ENCODE measurements around the gene CYP4F8.
A peak's percentile ranks its signal among the peaks of the same experiment; 100 is the strongest.

Gene CYP4F8, protein sequence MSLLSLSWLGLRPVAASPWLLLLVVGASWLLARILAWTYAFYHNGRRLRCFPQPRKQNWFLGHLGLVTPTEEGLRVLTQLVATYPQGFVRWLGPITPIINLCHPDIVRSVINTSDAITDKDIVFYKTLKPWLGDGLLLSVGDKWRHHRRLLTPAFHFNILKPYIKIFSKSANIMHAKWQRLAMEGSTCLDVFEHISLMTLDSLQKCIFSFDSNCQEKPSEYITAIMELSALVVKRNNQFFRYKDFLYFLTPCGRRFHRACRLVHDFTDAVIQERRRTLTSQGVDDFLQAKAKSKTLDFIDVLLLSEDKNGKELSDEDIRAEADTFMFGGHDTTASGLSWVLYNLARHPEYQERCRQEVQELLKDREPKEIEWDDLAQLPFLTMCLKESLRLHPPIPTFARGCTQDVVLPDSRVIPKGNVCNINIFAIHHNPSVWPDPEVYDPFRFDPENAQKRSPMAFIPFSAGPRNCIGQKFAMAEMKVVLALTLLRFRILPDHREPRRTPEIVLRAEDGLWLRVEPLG

DNA sequence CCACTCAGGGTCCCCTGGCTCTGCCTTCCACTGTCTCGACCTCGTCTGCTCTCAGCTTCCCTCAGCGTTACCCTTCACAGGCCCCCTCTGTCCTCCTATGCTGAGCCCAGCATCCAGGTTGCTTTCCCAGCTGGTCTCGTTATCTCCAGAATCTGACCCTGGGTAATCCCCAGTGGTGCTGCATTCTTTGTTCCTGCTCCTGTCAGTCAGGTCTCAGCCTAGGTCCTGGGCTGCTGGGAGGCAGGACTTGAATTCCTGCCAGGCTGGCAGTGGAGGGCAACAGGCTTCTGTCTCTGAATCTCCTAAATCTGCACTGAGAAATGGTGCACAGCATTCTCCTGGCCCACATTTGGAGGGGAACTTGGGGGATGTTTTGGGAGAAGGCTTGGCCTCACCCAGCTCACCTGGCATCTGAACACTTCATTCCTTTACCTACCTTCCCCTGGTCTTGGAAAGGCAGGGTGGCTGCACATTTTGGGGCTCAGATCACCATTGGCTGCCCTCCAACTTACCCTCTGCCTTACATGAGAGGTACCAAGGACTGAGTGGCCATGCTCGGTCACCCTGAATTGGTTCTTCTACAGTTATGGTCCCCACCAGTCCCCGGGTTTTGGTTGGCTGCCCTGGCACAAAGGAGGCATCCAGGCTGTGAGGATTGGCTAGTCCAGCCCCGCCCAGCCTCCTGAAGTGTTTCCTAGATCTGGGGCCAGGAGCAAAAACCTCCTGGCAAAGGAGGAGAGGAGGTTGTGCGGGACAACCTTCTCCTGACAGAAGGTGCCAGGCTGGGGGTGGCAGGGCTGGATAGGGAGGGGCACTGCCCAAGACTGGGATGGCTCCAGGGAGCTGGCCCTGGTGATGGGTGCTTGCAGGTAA, at the start of gene CYP4F8:
CYP4F8 (plus strand) TSS at position 712 of the 873 bp plus-strand sequence. CDS start 399 bp downstream, outside the sequence.
- no peak for DNase-seq (ENCODE audit: low spot score)
- no peak within 1 kb of the TSS for H3K27ac ChIP-seq
- TF ChIP-seq, protein P1, sequence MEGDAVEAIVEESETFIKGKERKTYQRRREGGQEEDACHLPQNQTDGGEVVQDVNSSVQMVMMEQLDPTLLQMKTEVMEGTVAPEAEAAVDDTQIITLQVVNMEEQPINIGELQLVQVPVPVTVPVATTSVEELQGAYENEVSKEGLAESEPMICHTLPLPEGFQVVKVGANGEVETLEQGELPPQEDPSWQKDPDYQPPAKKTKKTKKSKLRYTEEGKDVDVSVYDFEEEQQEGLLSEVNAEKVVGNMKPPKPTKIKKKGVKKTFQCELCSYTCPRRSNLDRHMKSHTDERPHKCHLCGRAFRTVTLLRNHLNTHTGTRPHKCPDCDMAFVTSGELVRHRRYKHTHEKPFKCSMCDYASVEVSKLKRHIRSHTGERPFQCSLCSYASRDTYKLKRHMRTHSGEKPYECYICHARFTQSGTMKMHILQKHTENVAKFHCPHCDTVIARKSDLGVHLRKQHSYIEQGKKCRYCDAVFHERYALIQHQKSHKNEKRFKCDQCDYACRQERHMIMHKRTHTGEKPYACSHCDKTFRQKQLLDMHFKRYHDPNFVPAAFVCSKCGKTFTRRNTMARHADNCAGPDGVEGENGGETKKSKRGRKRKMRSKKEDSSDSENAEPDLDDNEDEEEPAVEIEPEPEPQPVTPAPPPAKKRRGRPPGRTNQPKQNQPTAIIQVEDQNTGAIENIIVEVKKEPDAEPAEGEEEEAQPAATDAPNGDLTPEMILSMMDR (IDR thresholded peaks at IDR 0.05), result no peak
- no peak within 1 kb of the TSS for H3K4me3 ChIP-seq

DNA sequence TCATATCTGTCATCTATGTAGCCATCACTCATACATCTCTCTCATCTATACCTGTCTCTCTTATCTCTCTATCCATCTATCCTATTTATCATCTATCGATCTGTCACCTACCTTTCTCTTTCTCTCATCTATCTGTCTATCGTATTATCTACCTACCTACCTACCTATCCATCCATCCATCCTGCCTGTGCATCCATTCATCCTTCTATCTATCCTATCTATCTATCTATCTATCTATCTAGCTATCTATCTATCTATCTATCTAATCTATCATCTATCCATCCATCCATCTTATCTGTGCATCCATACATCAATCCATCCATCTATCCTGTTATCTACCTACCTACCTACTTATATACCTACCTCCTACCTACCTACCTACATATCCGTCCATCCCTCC, 44.6 kb upstream of the CYP4F8 start:
- TF ChIP-seq, protein P1 (IDR thresholded peaks at IDR 0.05), result no peak
- Histone ChIP-seq H3K27ac (no peak overlapping the region), H3K4me3 (no peak overlapping the region)
- no peak for DNase-seq (ENCODE audit: low spot score)

DNA sequence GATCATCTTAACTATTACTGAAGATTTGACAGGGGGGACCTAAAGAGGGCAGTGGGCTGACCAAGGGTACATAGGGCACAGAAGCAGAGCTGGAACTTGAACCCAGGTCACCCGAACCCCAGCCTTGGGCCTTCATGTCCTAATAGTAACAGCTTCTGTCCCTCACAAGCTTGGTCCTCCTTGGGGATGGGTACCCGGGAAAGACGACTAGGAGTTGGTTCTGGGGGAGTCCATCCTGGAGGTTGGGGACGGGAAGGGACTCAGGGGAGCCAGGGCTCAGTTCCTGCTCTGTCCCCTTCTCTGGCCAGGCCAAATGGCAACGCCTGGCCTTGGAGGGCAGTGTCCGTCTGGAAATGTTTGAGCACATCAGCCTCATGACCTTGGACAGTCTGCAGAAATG, 39.6 kb upstream of the CYP4F8 start:
- H3K4me3 ChIP-seq, result no peak overlapping the region
- no peak for DNase-seq (ENCODE audit: low spot score)

DNA sequence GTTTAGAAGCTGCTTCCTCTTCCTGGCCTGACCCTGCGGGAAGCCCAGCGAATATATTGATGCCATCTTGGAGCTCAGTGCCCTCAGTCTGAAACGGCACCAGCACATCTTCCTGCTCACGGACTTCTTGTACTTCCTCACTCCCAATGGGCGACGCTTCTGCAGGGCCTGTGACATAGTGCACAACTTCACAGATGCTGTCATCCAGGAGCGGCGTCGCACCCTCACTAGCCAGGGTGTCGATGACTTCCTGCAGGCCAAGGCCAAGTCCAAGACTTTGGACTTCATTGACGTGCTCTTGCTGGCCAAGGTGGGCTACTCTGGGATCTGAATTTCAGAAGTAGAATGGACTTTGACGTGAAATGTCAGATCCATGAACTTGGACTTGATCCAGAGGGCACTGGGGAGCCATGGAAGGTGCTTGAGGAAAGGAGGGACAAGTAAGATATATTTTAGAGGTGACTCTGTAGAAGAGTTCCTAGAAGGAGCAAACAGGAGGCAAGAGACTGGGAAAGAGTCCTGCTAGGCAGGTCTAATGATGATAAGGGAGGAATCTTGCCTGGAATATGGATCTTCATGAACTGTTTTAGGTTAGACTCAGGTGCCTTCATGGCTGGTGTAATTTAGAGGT, 38.4 kb upstream of the CYP4F8 start:
- no peak overlapping the region for H3K27ac ChIP-seq
- TF ChIP-seq, protein P1 (IDR thresholded peaks at IDR 0.05), result no peak
- H3K4me3 ChIP-seq, result no peak overlapping the region
- no peak for DNase-seq (ENCODE audit: low spot score)

More for the DNA sequence above, 39.6 kb upstream of the CYP4F8 start:
- no peak overlapping the region for H3K27ac ChIP-seq
- TF ChIP-seq, protein P1 (IDR thresholded peaks at IDR 0.05), result no peak

DNA sequence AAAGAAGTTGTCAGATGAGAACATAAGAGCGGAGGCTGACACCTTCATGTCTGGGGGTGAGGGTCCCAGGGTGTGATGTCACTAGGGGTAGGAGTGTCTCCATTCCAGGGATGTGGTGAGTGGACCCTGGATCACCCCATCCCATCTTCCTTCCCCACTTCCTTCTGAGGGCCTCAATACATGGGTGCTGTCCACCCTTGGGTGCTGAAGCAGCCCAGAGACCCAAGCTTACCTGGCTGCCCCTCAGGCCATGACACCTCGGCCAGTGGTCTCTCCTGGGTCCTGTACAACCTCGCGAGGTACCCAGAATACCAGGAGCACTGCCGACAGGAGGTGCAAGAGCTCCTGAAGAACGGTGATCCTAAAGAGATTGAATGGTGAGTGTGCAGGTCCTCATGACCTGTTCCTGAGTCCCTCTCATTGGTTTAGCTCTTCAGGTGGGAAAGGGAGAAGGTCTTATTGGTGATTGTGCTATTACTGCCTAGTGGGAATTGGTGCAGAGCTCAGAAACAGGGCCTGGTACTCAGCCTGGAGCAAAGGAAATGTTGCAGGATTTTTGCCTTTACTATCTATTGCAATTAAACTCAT, 37.7 kb upstream of the CYP4F8 start:
- Histone ChIP-seq H3K4me3 (no peak overlapping the region), H3K27ac (no peak overlapping the region)
- DNase-seq (ENCODE audit: low spot score), result no peak
- TF ChIP-seq, protein P1 (IDR thresholded peaks at IDR 0.05), result no peak

DNA sequence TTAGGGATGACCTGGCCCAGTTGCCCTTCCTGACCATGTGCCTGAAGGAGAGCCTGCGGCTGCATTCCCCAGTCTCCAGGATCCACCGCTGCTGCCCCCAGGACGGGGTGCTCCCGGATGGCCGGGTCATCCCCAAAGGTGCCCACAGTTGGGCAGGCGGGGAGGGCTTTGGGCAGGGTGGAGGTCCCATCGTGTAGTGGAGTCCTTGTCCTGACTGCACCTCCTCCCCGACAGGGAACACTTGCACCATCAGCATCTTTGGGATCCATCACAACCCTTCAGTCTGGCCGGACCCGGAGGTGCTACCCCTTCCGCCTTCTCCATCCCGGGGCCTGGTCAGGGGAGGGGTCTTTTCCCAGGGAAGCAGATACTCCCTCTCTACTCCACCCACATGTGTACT, 31.7 kb upstream of the CYP4F8 start:
- TF ChIP-seq, protein P1 (IDR thresholded peaks at IDR 0.05), result no peak
- Histone ChIP-seq H3K27ac (no peak overlapping the region), H3K4me3 (no peak overlapping the region)
- DNase-seq (ENCODE audit: low spot score), result peak; percentile 50
